ENCODE data around the gene MRPS34.

GRCh38 chr16:1741553-1742165 lies 31.3 kb downstream of the MRPS34 start:
- TF ChIP-seq CTCF (IDR thresholded peaks at IDR 0.05) (no peak), POLR2AphosphoS5 (IDR thresholded peaks at IDR 0.05) (no peak), POLR2A (IDR thresholded peaks at IDR 0.05) (no peak)
